Measurements from ENCODE around the gene TNFRSF12A. TPM values are rescaled to one million over a fixed set of nuclear protein-coding genes. Genes with fewer than 3 reads are reported as not detected.

Gene TNFRSF12A
- total RNA-seq, 2 experiments from 2014 or later: 5.5 to 5.9 TPM

GRCh38 chr16:2990891-2991290 is 29.3 kb upstream of the TNFRSF12A start:
- Mint-ChIP-seq H3K27me3 (peaks cover 4% of the 10 kb centered on the region), H3K27ac (no peak overlapping the region), H3K4me3 (no peak overlapping the region), H3K36me3 (no peaks in the 10 kb centered on the region), H3K4me1 (no peaks in the 10 kb centered on the region), H3K9me3 (ENCODE audit: low read depth) (no peaks in the 10 kb centered on the region)
- ATAC-seq: no peak
- CTCF ChIA-PET: no interaction called here
- DNase-seq: no peak

GRCh38 chr16:2991566-2992261 is 28.5 kb upstream of the TNFRSF12A start:
- H3K27ac Mint-ChIP-seq: no peak overlapping the region
- H3K27me3 Mint-ChIP-seq: peaks cover 4% of the 10 kb centered on the region
- H3K36me3 Mint-ChIP-seq: no peaks in the 10 kb centered on the region
- H3K4me1 Mint-ChIP-seq: no peaks in the 10 kb centered on the region
- H3K4me3 Mint-ChIP-seq: no peak overlapping the region
- H3K9me3 Mint-ChIP-seq (ENCODE audit: low read depth): no peaks in the 10 kb centered on the region
- ATAC-seq (no peak), DNase-seq (no peak)
- CTCF ChIA-PET: no interaction called here

- CTCF ChIA-PET: no interaction called here
- no peak overlapping the region for H3K27ac Mint-ChIP-seq
- H3K27me3 Mint-ChIP-seq: peaks cover 4% of the 10 kb centered on the region
- H3K9me3 Mint-ChIP-seq (ENCODE audit: low read depth): no peaks in the 10 kb centered on the region
- no peaks in the 10 kb centered on the region for H3K36me3 Mint-ChIP-seq
- no peak overlapping the region for H3K4me3 Mint-ChIP-seq
- H3K4me1 Mint-ChIP-seq: no peaks in the 10 kb centered on the region
- no peak for DNase-seq
- no peak for ATAC-seq
Measured at GRCh38 chr16:2992383-2993081, 27.6 kb upstream of the TNFRSF12A start.

GRCh38 chr16:2996298-2996697 is 23.9 kb upstream of the TNFRSF12A start:
- Mint-ChIP-seq H3K9me3 (ENCODE audit: low read depth) (no peaks in the 10 kb centered on the region), H3K36me3 (no peaks in the 10 kb centered on the region), H3K27ac (no peak overlapping the region), H3K4me3 (no peak overlapping the region), H3K27me3 (peaks cover 7% of the 10 kb centered on the region), H3K4me1 (no peaks in the 10 kb centered on the region)
- ATAC-seq (no peak), DNase-seq (no peak)
- CTCF ChIA-PET: interaction anchor here (19.2 kb wide), 1 partner anchor 31 kb away, joined by 370 read pairs; the partner anchor contains the start of genes HCFC1R1, THOC6 and TNFRSF12A

GRCh38 chr16:2999929-3000328 is 20.2 kb upstream of the TNFRSF12A start:
- no peak overlapping the region for H3K4me3 Mint-ChIP-seq
- CTCF ChIA-PET: interaction anchor here (19.2 kb wide), 1 partner anchor 27 kb away, joined by 370 read pairs; the partner anchor contains the start of genes HCFC1R1, THOC6 and TNFRSF12A
- ATAC-seq: no peak
- H3K36me3 Mint-ChIP-seq: no peaks in the 10 kb centered on the region
- DNase-seq: no peak
- H3K27me3 Mint-ChIP-seq: peaks cover 12% of the 10 kb centered on the region
- no peaks in the 10 kb centered on the region for H3K9me3 Mint-ChIP-seq (ENCODE audit: low read depth)
- peaks cover 8% of the 10 kb centered on the region for H3K4me1 Mint-ChIP-seq
- H3K27ac Mint-ChIP-seq: no peak overlapping the region

- Mint-ChIP-seq H3K27me3 (peaks cover 14% of the 10 kb centered on the region), H3K27ac (no peak overlapping the region), H3K9me3 (ENCODE audit: low read depth) (no peaks in the 10 kb centered on the region), H3K4me3 (no peak overlapping the region), H3K4me1 (peaks cover 9% of the 10 kb centered on the region), H3K36me3 (no peaks in the 10 kb centered on the region)
- no peak for ATAC-seq
- CTCF ChIA-PET: interaction anchor here (19.2 kb wide), 1 partner anchor 26 kb away, joined by 370 read pairs; the partner anchor contains the start of genes HCFC1R1, THOC6 and TNFRSF12A
- DNase-seq: no peak
Measured at GRCh38 chr16:3000540-3000939, 19.6 kb upstream of the TNFRSF12A start.

GRCh38 chr16:3001316-3001715 is 18.9 kb upstream of the TNFRSF12A start:
- no peak for ATAC-seq
- DNase-seq: no peak
- Mint-ChIP-seq H3K9me3 (ENCODE audit: low read depth) (no peaks in the 10 kb centered on the region), H3K27ac (no peak overlapping the region), H3K36me3 (no peaks in the 10 kb centered on the region), H3K4me3 (no peak overlapping the region), H3K27me3 (peaks cover 20% of the 10 kb centered on the region), H3K4me1 (peaks cover 9% of the 10 kb centered on the region)
- CTCF ChIA-PET: interaction anchor here (1.4 to 19.2 kb wide), 2 partner anchors 26 to 57 kb away, joined by 5 to 370 read pairs; partner anchors contain the start of genes HCFC1R1, THOC6 and TNFRSF12A

- Mint-ChIP-seq H3K9me3 (ENCODE audit: low read depth) (no peaks in the 10 kb centered on the region), H3K27me3 (peaks cover 33% of the 10 kb centered on the region), H3K4me3 (peak overlapping the region; percentile 45), H3K4me1 (peaks cover 31% of the 10 kb centered on the region), H3K36me3 (no peaks in the 10 kb centered on the region), H3K27ac (no peak overlapping the region)
- CTCF ChIA-PET: interaction anchor here (0.5 to 19.2 kb wide), 27 partner anchors 8 to 164 kb away, joined by 3 to 370 read pairs (median 4); partner anchors contain the start of genes HCFC1R1, IL32, KREMEN2 and PKMYT1
- ATAC-seq (peak; percentile 99), DNase-seq (peak; percentile 99)
Measured at GRCh38 chr16:3003582-3004270, 16.4 kb upstream of the TNFRSF12A start.

- DNase-seq: no peak
- H3K36me3 Mint-ChIP-seq: no peaks in the 10 kb centered on the region
- ATAC-seq: peak; percentile 10
- H3K27ac Mint-ChIP-seq: no peak overlapping the region
- no peaks in the 10 kb centered on the region for H3K9me3 Mint-ChIP-seq (ENCODE audit: low read depth)
- peaks cover 29% of the 10 kb centered on the region for H3K27me3 Mint-ChIP-seq
- H3K4me1 Mint-ChIP-seq: peaks cover 33% of the 10 kb centered on the region
- no peak overlapping the region for H3K4me3 Mint-ChIP-seq
- CTCF ChIA-PET: interaction anchor here (0.5 to 19.2 kb wide), 26 partner anchors 8 to 163 kb away, joined by 3 to 370 read pairs (median 4); partner anchors contain the start of genes HCFC1R1, IL32, KREMEN2 and PKMYT1
Measured at GRCh38 chr16:3004319-3004718, 15.8 kb upstream of the TNFRSF12A start.

- H3K4me3 Mint-ChIP-seq: peak overlapping the region; percentile 51
- no peaks in the 10 kb centered on the region for H3K36me3 Mint-ChIP-seq
- DNase-seq (no peak), ATAC-seq (no peak)
- no peaks in the 10 kb centered on the region for H3K9me3 Mint-ChIP-seq (ENCODE audit: low read depth)
- CTCF ChIA-PET: interaction anchor here (1.4 to 19.2 kb wide), 6 partner anchors 10 to 125 kb away, joined by 3 to 370 read pairs (median 8); partner anchors contain the start of genes HCFC1R1, KREMEN2, THOC6 and TNFRSF12A
- H3K4me1 Mint-ChIP-seq: peaks cover 33% of the 10 kb centered on the region
- peaks cover 29% of the 10 kb centered on the region for H3K27me3 Mint-ChIP-seq
- no peak overlapping the region for H3K27ac Mint-ChIP-seq
Measured at GRCh38 chr16:3004781-3005284, 15.3 kb upstream of the TNFRSF12A start.

- Mint-ChIP-seq H3K36me3 (no peaks in the 10 kb centered on the region), H3K4me1 (peaks cover 33% of the 10 kb centered on the region), H3K27me3 (peaks cover 36% of the 10 kb centered on the region), H3K27ac (no peak overlapping the region), H3K4me3 (no peak overlapping the region), H3K9me3 (ENCODE audit: low read depth) (no peaks in the 10 kb centered on the region)
- DNase-seq (no peak), ATAC-seq (no peak)
- CTCF ChIA-PET: interaction anchor here (2.4 to 19.2 kb wide), 3 partner anchors 20 to 122 kb away, joined by 10 to 370 read pairs (median 12); partner anchors contain the start of genes HCFC1R1, THOC6 and TNFRSF12A
Measured at GRCh38 chr16:3007059-3007956, 12.9 kb upstream of the TNFRSF12A start.
